PC-9 (cell line): ENCODE measurements around the gene CXCR6. TPM values are rescaled to one million over a fixed set of nuclear protein-coding genes. Genes with fewer than 3 reads are reported as not detected.

Experiments
- BruUV-seq: library from RNA; stranded (reverse); fragments of 400-500 nt; replicated peaks from 2 replicates; lab custom pipeline; 2021; lab: Mats Ljungman, UMichigan
- CTCF ChIA-PET: fragments of 300-600 bp; sonication (Branson Sonifier 250); formaldehyde crosslinking; loops from one replicate; lab custom pipeline; 2022; ENCODE audit warnings: antibody characterized with exemption; lab: Charles Lee
- POLR2A ChIA-PET: fragments of 300-600 bp; sonication (Branson Sonifier 250); formaldehyde crosslinking; loops from one replicate; lab custom pipeline; 2022; ENCODE audit warnings: antibody characterized with exemption; ENCODE audit not compliant: unreplicated experiment; lab: Charles Lee
- DNase-seq, 2 experiments: peaks; one replicate each; pipeline versions ENCODE4 v3.0.0 to v3.0.0-alpha.2; 2015 to 2022; ENCODE audit warnings: mixed read lengths in 1 of 2
- H2AFZ ChIP-seq: fragments of 200-600 bp; sonication (generic); 2 replicates; pipeline ENCODE4 v1.8.1; 2017; ENCODE audit warnings: antibody characterized with exemption
- H3F3A ChIP-seq: fragments of 200-600 bp; sonication (generic); 2 replicates; pipeline ENCODE4 v1.8.1; 2017; ENCODE audit warnings: antibody characterized with exemption, mild to moderate bottlenecking, low read depth; ENCODE audit not compliant: insufficient read depth
- H3K27ac ChIP-seq: fragments of 200-600 bp; sonication (generic); 2 replicates; pipeline ENCODE4 v1.6.1; 2016; ENCODE audit warnings: mixed run types
- H3K27me3 ChIP-seq: fragments of 200-600 bp; sonication (generic); 2 replicates; pipeline ENCODE4 v1.6.1; 2016; ENCODE audit warnings: low read depth, mixed run types; ENCODE audit not compliant: insufficient read depth
- H3K36me3 ChIP-seq: fragments of 200-600 bp; sonication (generic); 2 replicates; pipeline ENCODE4 v1.6.1; 2016; ENCODE audit warnings: low read depth, mixed run types
- H3K4me1 ChIP-seq: fragments of 200-600 bp; sonication (generic); replicated peaks from 2 replicates; pipeline ENCODE4 v1.6.1; 2016; ENCODE audit warnings: mixed run types; ENCODE audit not compliant: insufficient read depth
- H3K4me2 ChIP-seq: fragments of 200-600 bp; sonication (generic); 2 replicates; pipeline ENCODE4 v1.6.1; 2017; ENCODE audit warnings: mixed run types
- H3K4me3 ChIP-seq: fragments of 200-600 bp; sonication (generic); 2 replicates; pipeline ENCODE4 v1.6.1; 2016; ENCODE audit warnings: mixed run types
- H3K79me2 ChIP-seq: fragments of 200-600 bp; sonication (generic); 2 replicates; pipeline ENCODE4 v1.6.1; 2017; ENCODE audit warnings: low read depth, mixed run types
- H3K9me2 ChIP-seq: fragments of 200-600 bp; sonication (generic); 2 replicates; pipeline ENCODE4 v1.8.1; 2017; ENCODE audit warnings: mild to moderate bottlenecking; ENCODE audit not compliant: insufficient read depth
- H3K9me3 ChIP-seq: fragments of 200-600 bp; sonication (generic); 2 replicates; pipeline ENCODE4 v1.8.1; 2016; ENCODE audit warnings: low read depth; ENCODE audit not compliant: insufficient read depth
- H4K20me1 ChIP-seq: fragments of 200-600 bp; sonication (generic); 2 replicates; pipeline ENCODE4 v1.8.1; 2017; ENCODE audit not compliant: insufficient read depth
- CTCF ChIP-seq: fragments of 200-600 bp; sonication (generic); conservative IDR thresholded peaks from 2 replicates; pipeline ENCODE4 v1.6.1; 2017; ENCODE audit warnings: mixed run types, antibody characterized with exemption, mild to moderate bottlenecking, moderate library complexity
- EZH2 ChIP-seq: fragments of 200-600 bp; sonication (generic); IDR thresholded peaks from 2 replicates; pipeline ENCODE4 v1.8.0; 2017; ENCODE audit warnings: antibody characterized with exemption, low read depth
- intact Hi-C: fragments of 100-400 bp; cut with micrococcal nuclease; formaldehyde crosslinking; loops from one replicate; pipeline ENCODE4 v1.10.0; 2022; ENCODE audit not compliant: unreplicated experiment
- total RNA-seq: library from RNA; stranded (reverse); gene quantifications from 2 replicates; pipeline ENCODE4 v1.2.3, GENCODE V29; 2021

The CXCR6 gene
- total RNA-seq, 1 experiment from 2014 or later, result 0.74 TPM

- TF ChIP-seq CTCF, result no peak
- intact Hi-C loops, result no loop called here
- H3K79me2 ChIP-seq, result no peaks in the 10 kb centered on the region
- no peak overlapping the region for H3K4me3 ChIP-seq
- ChIA-PET POLR2A (interaction anchor here (0.6 kb wide), 1 partner anchor 20 kb away, joined by 6 read pairs; no protein-coding TSS in a partner anchor), CTCF (no interaction called here)
- H3K4me2 ChIP-seq, result no peak overlapping the region
- H3K27ac ChIP-seq, result no peak overlapping the region
- peaks cover 10% of the 10 kb centered on the region; the same call in 1 of the 2 replicates for H3K36me3 ChIP-seq
- H3K4me1 ChIP-seq, result peaks cover 29% of the 10 kb centered on the region
- BruUV-seq, result no TSS peak
- H3K9me3 ChIP-seq, result no peaks in the 10 kb centered on the region
- no peaks in the 10 kb centered on the region for H3K9me2 ChIP-seq
- no peaks in the 10 kb centered on the region for H4K20me1 ChIP-seq
- no peak overlapping the region for H2AFZ ChIP-seq
- peaks cover 12% of the 10 kb centered on the region for H3F3A ChIP-seq
- DNase-seq, result no peak
- no peaks in the 10 kb centered on the region for H3K27me3 ChIP-seq
Observed at GRCh38 chr3:45968706-45969105, 25.4 kb downstream of the CXCR6 start.

- Histone ChIP-seq H2AFZ (no peak overlapping the region), H3K9me2 (no peaks in the 10 kb centered on the region), H3K4me3 (no peak overlapping the region), H3K36me3 (peaks cover 10% of the 10 kb centered on the region; the same call in 1 of the 2 replicates), H3K27ac (no peak overlapping the region), H3K9me3 (no peaks in the 10 kb centered on the region), H3K79me2 (no peaks in the 10 kb centered on the region), H3F3A (peaks cover 14% of the 10 kb centered on the region), H3K27me3 (no peaks in the 10 kb centered on the region), H3K4me2 (no peak overlapping the region), H4K20me1 (no peaks in the 10 kb centered on the region), H3K4me1 (peaks cover 32% of the 10 kb centered on the region)
- DNase-seq, result no peak
- BruUV-seq, result no TSS peak
- ChIA-PET CTCF (no interaction called here), POLR2A (interaction anchor here (0.6 kb wide), 1 partner anchor 20 kb away, joined by 6 read pairs; no protein-coding TSS in a partner anchor)
- intact Hi-C loops, result no loop called here
- TF ChIP-seq CTCF, result no peak
- TF ChIP-seq EZH2, result no peak
Observed at GRCh38 chr3:45969116-45969515, 25.9 kb downstream of the CXCR6 start.

GRCh38 chr3:45969953-45970352 is 26.7 kb downstream of the CXCR6 start:
- Histone ChIP-seq H3K4me3 (no peak overlapping the region), H3K79me2 (no peaks in the 10 kb centered on the region), H3K4me1 (peaks cover 32% of the 10 kb centered on the region), H4K20me1 (no peaks in the 10 kb centered on the region), H3K27ac (no peak overlapping the region), H3K9me3 (no peaks in the 10 kb centered on the region), H2AFZ (no peak overlapping the region), H3K36me3 (peaks cover 10% of the 10 kb centered on the region; the same call in 1 of the 2 replicates), H3K9me2 (no peaks in the 10 kb centered on the region), H3K27me3 (no peaks in the 10 kb centered on the region), H3K4me2 (no peak overlapping the region), H3F3A (peaks cover 14% of the 10 kb centered on the region)
- ChIA-PET POLR2A (no interaction called here), CTCF (no interaction called here)
- TF ChIP-seq CTCF (no peak), EZH2 (no peak)
- BruUV-seq, result no TSS peak
- DNase-seq, result no peak
- intact Hi-C loops, result no loop called here
